Epithelial cell of proximal tubule (primary cell): Measurements from ENCODE around the gene FAM83G. TPM values are rescaled to one million over a fixed set of nuclear protein-coding genes. Genes with fewer than 3 reads are reported as not detected.

Experiments used
- DNase-seq: peaks from one replicate; pipeline ENCODE4 v3.0.0-alpha.2; 2011; ENCODE audit warnings: low read depth
- H3K4me3 ChIP-seq: 2 replicates; pipeline ENCODE4 v1.5.1; 2011; ENCODE audit warnings: low read depth, mild to moderate bottlenecking, low read length
- total RNA-seq: library from RNA; depleted of rRNA; stranded (reverse); fragments of >200 nt; gene quantifications from 2 replicates; pipeline ENCODE4 v1.2.3, GENCODE V29; 2015
- TF ChIP-seq, protein P1 (sequence below): conservative IDR thresholded peaks from 2 replicates; pipeline ENCODE4 v1.5.1; 2012; ENCODE audit warnings: low read depth, mild to moderate bottlenecking, low read length

FAM83G gene
- total RNA-seq, 1 donor from 2014 or later: 19.3 TPM

DNA sequence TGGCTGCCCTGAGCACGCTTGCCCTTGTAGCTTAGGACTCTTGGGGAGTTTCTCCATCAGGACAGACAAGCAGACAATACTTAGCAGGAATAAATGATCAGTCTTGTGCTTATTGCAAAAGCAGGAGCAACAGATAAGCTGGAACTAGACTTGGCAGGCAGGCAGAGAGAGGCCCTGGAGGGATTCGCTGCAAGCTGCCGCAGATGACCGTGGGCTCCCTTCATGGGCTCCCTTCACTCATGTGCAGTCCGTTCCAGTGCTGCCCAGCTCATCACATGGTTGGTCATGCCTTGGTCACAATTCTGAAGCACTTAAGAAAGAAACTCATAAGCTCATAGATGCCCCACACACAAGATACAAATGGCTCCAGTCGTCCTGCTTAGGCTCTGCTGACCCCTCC lies 55.0 kb downstream of the FAM83G start:
- no peak overlapping the region for H3K4me3 ChIP-seq
- TF ChIP-seq, protein P1, sequence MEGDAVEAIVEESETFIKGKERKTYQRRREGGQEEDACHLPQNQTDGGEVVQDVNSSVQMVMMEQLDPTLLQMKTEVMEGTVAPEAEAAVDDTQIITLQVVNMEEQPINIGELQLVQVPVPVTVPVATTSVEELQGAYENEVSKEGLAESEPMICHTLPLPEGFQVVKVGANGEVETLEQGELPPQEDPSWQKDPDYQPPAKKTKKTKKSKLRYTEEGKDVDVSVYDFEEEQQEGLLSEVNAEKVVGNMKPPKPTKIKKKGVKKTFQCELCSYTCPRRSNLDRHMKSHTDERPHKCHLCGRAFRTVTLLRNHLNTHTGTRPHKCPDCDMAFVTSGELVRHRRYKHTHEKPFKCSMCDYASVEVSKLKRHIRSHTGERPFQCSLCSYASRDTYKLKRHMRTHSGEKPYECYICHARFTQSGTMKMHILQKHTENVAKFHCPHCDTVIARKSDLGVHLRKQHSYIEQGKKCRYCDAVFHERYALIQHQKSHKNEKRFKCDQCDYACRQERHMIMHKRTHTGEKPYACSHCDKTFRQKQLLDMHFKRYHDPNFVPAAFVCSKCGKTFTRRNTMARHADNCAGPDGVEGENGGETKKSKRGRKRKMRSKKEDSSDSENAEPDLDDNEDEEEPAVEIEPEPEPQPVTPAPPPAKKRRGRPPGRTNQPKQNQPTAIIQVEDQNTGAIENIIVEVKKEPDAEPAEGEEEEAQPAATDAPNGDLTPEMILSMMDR: no peak
- DNase-seq: no peak

DNA sequence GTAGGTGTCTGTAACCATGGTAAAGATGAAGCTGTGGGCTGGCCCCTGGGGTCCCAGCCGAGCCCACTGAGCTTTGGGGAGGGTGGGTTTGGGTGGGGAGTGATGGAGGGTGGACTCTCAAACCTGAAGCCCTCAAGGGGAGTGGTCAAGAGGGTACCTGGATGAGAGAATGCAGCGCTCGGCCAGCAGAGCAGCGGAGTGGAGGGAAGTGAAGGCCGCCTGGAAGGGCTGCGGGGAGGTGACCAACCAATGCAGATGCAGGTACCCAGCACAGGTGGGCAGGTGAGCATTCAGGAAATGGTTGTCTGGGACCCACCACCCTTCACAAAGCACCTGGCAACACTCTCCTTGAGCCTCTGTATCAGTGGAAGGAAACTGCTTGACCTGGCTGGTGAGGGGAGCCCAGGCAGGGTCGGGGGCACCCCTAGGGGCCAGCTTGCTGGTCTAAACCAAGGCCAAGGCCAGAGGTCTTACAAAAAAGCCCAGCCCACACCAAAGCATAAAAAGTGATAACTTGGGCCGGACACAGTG lies 56.0 kb downstream of the FAM83G start:
- DNase-seq: no peak
- TF ChIP-seq, protein P1: no peak
- no peak overlapping the region for H3K4me3 ChIP-seq

DNA sequence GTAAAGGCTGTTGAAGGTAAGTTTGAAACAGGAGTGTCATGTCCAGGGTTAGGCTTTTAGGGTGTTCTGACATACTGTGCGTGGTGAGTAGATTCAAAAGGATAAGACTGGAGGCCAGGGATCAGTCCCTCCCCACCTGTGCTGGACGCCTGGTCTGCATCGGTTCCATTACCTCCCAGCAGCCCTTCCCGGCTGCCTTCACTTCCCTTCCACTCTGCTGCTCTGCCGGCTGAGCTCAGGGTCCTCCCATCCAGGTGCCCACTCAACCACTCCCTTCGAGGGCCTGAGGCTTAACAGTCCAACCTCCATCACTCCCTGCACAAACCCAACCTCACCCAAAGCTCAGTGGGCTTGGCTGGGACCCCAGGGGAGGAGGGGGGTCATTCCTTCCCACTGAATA lies 56.7 kb downstream of the FAM83G start:
- no peak for DNase-seq
- H3K4me3 ChIP-seq: no peak overlapping the region
- TF ChIP-seq, protein P1: no peak

DNA sequence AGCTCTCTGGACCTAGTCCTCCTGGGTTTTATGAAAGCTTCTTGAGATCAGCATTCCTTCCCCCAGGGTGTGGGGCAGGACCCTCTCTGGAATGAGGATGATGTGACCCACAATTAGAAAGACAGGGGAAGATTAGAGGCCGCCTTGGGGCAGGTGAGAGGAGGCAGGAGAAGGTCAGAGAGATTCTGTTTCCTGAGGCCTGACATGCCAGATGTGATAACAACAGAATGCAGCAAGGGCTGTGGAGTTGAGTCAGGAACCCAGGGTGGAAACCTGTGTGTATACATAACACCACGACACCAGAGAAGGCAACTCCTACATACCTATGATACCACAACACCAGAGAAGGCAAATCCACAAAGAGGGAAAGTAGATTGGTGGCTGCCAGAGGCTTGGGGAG lies 58.0 kb downstream of the FAM83G start:
- DNase-seq: no peak
- TF ChIP-seq, protein P1: no peak
- no peak overlapping the region for H3K4me3 ChIP-seq

DNA sequence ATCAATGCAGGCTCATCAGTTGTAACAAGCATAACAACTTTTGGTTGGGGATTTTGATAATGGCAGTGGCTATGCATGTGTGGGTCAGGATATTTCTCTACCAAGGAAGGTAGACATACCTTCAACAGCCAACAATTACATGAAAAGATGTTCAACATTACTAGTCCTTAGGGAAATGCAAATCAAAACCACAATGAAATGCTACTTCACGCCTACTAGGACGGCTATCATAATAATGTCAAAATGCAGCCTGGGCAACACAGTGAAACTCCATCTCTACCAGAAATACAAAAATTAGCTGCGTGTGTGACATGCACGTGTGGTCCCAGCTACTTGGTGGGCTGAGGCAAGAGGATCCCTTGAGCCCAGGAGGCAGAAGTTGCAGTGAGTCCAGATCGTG lies 59.9 kb downstream of the FAM83G start:
- no peak for DNase-seq
- TF ChIP-seq, protein P1: no peak
- no peak overlapping the region for H3K4me3 ChIP-seq

DNA sequence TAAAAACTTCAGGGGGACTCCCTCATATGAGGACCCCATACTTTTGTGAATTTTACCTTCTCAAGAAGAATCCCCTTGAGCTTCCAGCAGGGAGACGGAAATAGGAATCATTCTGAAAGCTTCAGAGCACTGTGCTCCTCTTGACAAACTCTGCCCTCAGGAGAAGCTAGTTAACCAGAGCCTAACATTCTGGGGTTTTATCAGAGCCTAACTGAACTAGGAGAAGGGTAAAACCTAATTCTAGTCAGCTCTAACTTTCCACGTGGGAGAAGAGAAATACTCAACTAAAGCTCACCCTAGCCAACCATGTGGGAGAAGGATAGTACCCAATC lies 65.9 kb downstream of the FAM83G start:
- TF ChIP-seq, protein P1: no peak
- DNase-seq: no peak
- H3K4me3 ChIP-seq: no peak overlapping the region

DNA sequence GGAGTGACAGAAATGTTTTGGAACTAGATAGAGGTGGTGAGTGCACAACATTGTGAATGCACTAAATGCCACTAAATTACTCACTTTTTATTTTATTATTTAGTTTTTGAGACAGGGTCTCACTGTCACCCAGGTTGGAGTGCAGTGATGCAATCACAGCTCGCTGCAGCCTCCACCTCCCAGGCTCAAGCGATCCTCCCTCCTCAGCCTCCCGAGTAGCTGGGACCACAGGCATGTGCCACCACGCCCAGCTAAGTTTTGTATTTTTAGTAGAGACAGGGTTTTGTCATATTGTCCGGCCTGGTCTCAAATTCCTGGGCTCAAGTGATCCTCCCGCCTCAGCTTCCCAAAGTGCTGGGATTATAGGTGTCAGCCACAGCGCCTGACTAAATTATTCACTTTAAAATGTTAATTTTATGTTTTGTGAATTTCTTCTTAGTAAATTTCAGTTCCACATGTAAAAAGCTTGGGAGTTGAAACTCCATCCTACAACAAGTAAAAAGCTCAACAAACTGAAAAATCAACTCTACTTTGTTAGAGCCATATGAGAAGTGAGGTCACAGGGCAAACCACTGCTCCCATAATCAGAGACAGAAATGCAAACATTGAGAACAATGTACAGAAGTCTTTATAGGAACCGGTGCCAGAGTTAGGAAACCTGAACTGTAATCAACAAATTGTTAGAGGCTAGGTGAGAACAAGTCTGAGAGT lies 66.4 kb downstream of the FAM83G start:
- H3K4me3 ChIP-seq: no peak overlapping the region
- no peak for DNase-seq
- TF ChIP-seq, protein P1: no peak
